ENCODE measurements around the gene ADRA1B. TPM values are rescaled to one million over a fixed set of nuclear protein-coding genes. Genes with fewer than 3 reads are reported as not detected.

The ADRA1B gene
- total and polyA plus RNA-seq, 2 of the 8 experiments (the other 6 are each of a cell fraction or from before 2014, with no cell fraction given), result not detected

- TF ChIP-seq SAP30 (IDR thresholded peaks at IDR 0.05; ENCODE audit: insufficient read depth, insufficient replicate concordance, low read length), result no peak
- no peak for TF ChIP-seq KDM4A (IDR thresholded peaks at IDR 0.05; ENCODE audit: low read depth, low read length, severe bottlenecking)
- TF ChIP-seq SP4 (IDR thresholded peaks at IDR 0.05; ENCODE audit: low read length), result no peak
These were observed 18.4 kb upstream of the ADRA1B start (continued) for GRCh38 chr5:159897786-159898393.
